HepG2 (cell line): Measurements from ENCODE around the gene DNAAF9. TPM values are rescaled to one million over a fixed set of nuclear protein-coding genes. Genes with fewer than 3 reads are reported as not detected.

Experiments used
- ATF6 ChIP-seq: sonication (generic); formaldehyde crosslinking; conservative IDR thresholded peaks from 2 replicates; pipeline ENCODE4 v1.4.0; 2020; ENCODE audit warnings: missing genetic modification reagents
- BORCS8-MEF2B ChIP-seq: sonication (generic); formaldehyde crosslinking; IDR thresholded peaks from 2 replicates; pipeline ENCODE4 v1.8.0; 2022; ENCODE audit warnings: mild to moderate bottlenecking, missing genetic modification reagents
- CC2D1A ChIP-seq: sonication (generic); formaldehyde crosslinking; IDR thresholded peaks from 2 replicates; pipeline ENCODE4 v1.8.1; 2023; ENCODE audit warnings: mild to moderate bottlenecking, missing genetic modification reagents
- CHD4 ChIP-seq: fragments of 200-600 bp; sonication (generic); IDR thresholded peaks from 2 replicates; pipeline ENCODE4 v1.7.0; 2017; ENCODE audit warnings: mild to moderate bottlenecking, low read length, borderline replicate concordance
- CREBL2 ChIP-seq: sonication (generic); formaldehyde crosslinking; IDR thresholded peaks from 2 replicates; pipeline ENCODE4 v1.8.1; 2023; ENCODE audit warnings: missing genetic modification reagents, mild to moderate bottlenecking, borderline replicate concordance
- EP300 ChIP-seq, 3 experiments: sonication (generic) in 1 of 3; formaldehyde crosslinking in 1 of 3; IDR thresholded peaks; 2 replicates each; pipeline versions ENCODE4 v1.5.1 to v1.6.1; 2011 to 2020; ENCODE audit warnings: low read depth in 2 of 3, low read length in 2 of 3, borderline replicate concordance in 1 of 3, improper control_type of control experiment in 1 of 3, mild to moderate bottlenecking in 1 of 3, missing genetic modification reagents in 1 of 3, moderate library complexity in 1 of 3
- HHEX ChIP-seq: IDR thresholded peaks from 2 replicates; pipeline ENCODE4 v1.6.1; 2016; ENCODE audit warnings: control low read depth
- IRF9 ChIP-seq: sonication (generic); formaldehyde crosslinking; IDR thresholded peaks from 2 replicates; pipeline ENCODE4 v1.8.0; 2022; ENCODE audit warnings: missing genetic modification reagents, mild to moderate bottlenecking, borderline replicate concordance
- JUND ChIP-seq: sonication (generic); formaldehyde crosslinking; IDR thresholded peaks from 2 replicates; pipeline ENCODE4 v1.8.0; 2022; ENCODE audit warnings: mild to moderate bottlenecking, missing genetic modification reagents
- KDM1A ChIP-seq: IDR thresholded peaks from 2 replicates; pipeline ENCODE4 v1.6.1; 2016; ENCODE audit warnings: missing compliant biosample characterization
- KDM5B ChIP-seq: sonication (generic); formaldehyde crosslinking; IDR thresholded peaks from 2 replicates; pipeline ENCODE4 v1.4.0; 2020; ENCODE audit warnings: missing genetic modification reagents, mild to moderate bottlenecking, borderline replicate concordance
- KLF13 ChIP-seq: sonication (generic); formaldehyde crosslinking; IDR thresholded peaks from 2 replicates; pipeline ENCODE4 v1.4.0; 2020; ENCODE audit warnings: mild to moderate bottlenecking, missing genetic modification reagents
- MNT ChIP-seq: fragments of 450-650 bp; IDR thresholded peaks from 2 replicates; pipeline ENCODE4 v1.6.1; 2016
- NFKBIZ ChIP-seq: IDR thresholded peaks from 2 replicates; pipeline ENCODE4 v1.6.1; 2018; ENCODE audit warnings: missing genetic modification reagents, missing compliant biosample characterization
- RBM39 ChIP-seq: fragments of 200-400 bp; formaldehyde crosslinking; IDR thresholded peaks from one replicate; pipeline ENCODE4 v1.6.1; 2018; ENCODE audit warnings: antibody characterized with exemption, mild to moderate bottlenecking, low read depth, low read length; ENCODE audit not compliant: poor library complexity, severe bottlenecking
- SNAPC4 ChIP-seq: sonication (generic); formaldehyde crosslinking; IDR thresholded peaks from 2 replicates; pipeline ENCODE4 v1.4.0; 2020; ENCODE audit warnings: mild to moderate bottlenecking, missing genetic modification reagents
- ZBTB38 ChIP-seq: sonication (generic); formaldehyde crosslinking; IDR thresholded peaks from 2 replicates; pipeline ENCODE4 v1.5.1; 2020; ENCODE audit warnings: mild to moderate bottlenecking, missing genetic modification reagents
- ZNF160 ChIP-seq: sonication (generic); formaldehyde crosslinking; IDR thresholded peaks from 2 replicates; pipeline ENCODE4 v1.8.0; 2022; ENCODE audit warnings: mild to moderate bottlenecking, inconsistent platforms, missing genetic modification reagents
- polyA plus RNA-seq, 8 experiments: library from polyadenylated mRNA; depleted of rRNA in 3 of 8; stranded (reverse) in 7 of 8; unstranded in 1 of 8; fragments of >200 nt; fragmentation: Illumina TruSeq in 4 of 8; extraction: Trizol in 4 of 8; gene quantifications; 2 replicates each; pipeline versions ENCODE4 v1.2.1 to v1.2.3, GENCODE V29; 2011 to 2016; ENCODE audit warnings: low read depth in 4 of 8, missing spikeins in 1 of 8, mixed read lengths in 1 of 8; ENCODE audit not compliant: insufficient read depth in 1 of 8
- total RNA-seq, 5 experiments: library from RNA; depleted of rRNA; stranded (reverse); fragments of >200 nt; fragmentation: Illumina TruSeq; extraction: Trizol; gene quantifications; 2 replicates each; pipeline ENCODE4 v1.2.3, GENCODE V29; 2016; ENCODE audit warnings: low read depth in 1 of 5

DNAAF9 gene
- total and polyA plus RNA-seq, 2 of the 13 experiments (the other 11 are each of a cell fraction or from before 2014, with no cell fraction given) = 10.5 to 14.9 TPM

GRCh38 chr20:3407771-3408637, 535 bp upstream of the DNAAF9 start (continued):
- 0 out of 2 replicates have a peak, but pooled peaks have one; percentile 14 for TF ChIP-seq SNAPC4 (CRISPR knock-in tag)
- TF ChIP-seq CREBL2 (CRISPR knock-in tag) = no peak; the same call in 1 of the 2 replicates
- TF ChIP-seq BORCS8-MEF2B = peak; percentile 72
- no peak for TF ChIP-seq RBM39
- no peak for TF ChIP-seq ATF6 (CRISPR knock-in tag)
- peak; percentile 21; the same call in 1 of the 2 replicates for TF ChIP-seq KLF13 (CRISPR knock-in tag)
- TF ChIP-seq NFKBIZ (CRISPR knock-in tag) = 0 out of 2 replicates have a peak, but pooled peaks have one; percentile 41
- no peak; the same call in 1 of the 2 replicates for TF ChIP-seq CHD4
- 0 out of 2 replicates have a peak, but pooled peaks have one; percentile 27 for TF ChIP-seq JUND (CRISPR knock-in tag)
- TF ChIP-seq KDM5B (CRISPR knock-in tag) = 0 out of 2 replicates have a peak, but pooled peaks have one; percentile 35
- TF ChIP-seq EP300 (IDR thresholded peaks at IDR 0.05; ENCODE audit: low read depth in 2 of 2, low read length in 2 of 2) = 0 out of 4 replicates have a peak, but pooled peaks have one; percentile 5 to 40
- TF ChIP-seq EP300 (CRISPR knock-in tag; IDR thresholded peaks at IDR 0.05; ENCODE audit: borderline replicate concordance) = no peak
- TF ChIP-seq HHEX (CRISPR knock-in tag) = no peak
- TF ChIP-seq IRF9 (CRISPR knock-in tag) = peak; percentile 34
- no peak for TF ChIP-seq KDM1A (CRISPR knock-in tag)
- TF ChIP-seq ZBTB38 (CRISPR knock-in tag) = no peak
- TF ChIP-seq ZNF160 = no peak
- TF ChIP-seq CC2D1A (CRISPR knock-in tag) = no peak
- 0 out of 2 replicates have a peak, but pooled peaks have one; percentile 9 for TF ChIP-seq MNT
